Stimulated activated naive B cell treated with anti-CD40 and anti-IgM and Interleukin-4, amounts not matched to agents 10 μg/mL and 1 μg/mL and 100 μg/mL, for 72 hours (primary cell): ENCODE results near the gene SLC25A26.

Experiments used
- ATAC-seq, 2 donors: fragments of 150-1000 bp; cut with Tn5 transposase; replicated peaks; 2 replicates each; pipeline ENCODE4 v1.10.0; 2021; ENCODE audit warnings: moderate library complexity in 1 of 2
- DNase-seq: peaks from one replicate; pipeline ENCODE4 v3.0.0; 2021
- H3K27ac Mint-ChIP-seq: one replicate; pipeline ENCODE4 v1.8.0; 2022; ENCODE audit warnings: mild to moderate bottlenecking, mixed read lengths
- H3K27me3 Mint-ChIP-seq, 2 donors: one replicate each; pipeline ENCODE4 v1.8.0; 2022; ENCODE audit warnings: mixed read lengths in 2 of 2
- H3K36me3 Mint-ChIP-seq, 2 donors: one replicate each; pipeline ENCODE4 v1.8.0; 2022; ENCODE audit warnings: mixed read lengths in 2 of 2, mild to moderate bottlenecking in 1 of 2
- H3K4me1 Mint-ChIP-seq, 2 donors: one replicate each; pipeline ENCODE4 v1.8.0; 2022; ENCODE audit warnings: mixed read lengths in 2 of 2, mild to moderate bottlenecking in 1 of 2
- H3K4me3 Mint-ChIP-seq, 2 donors: one replicate each; pipeline ENCODE4 v1.8.0; 2022; ENCODE audit warnings: mild to moderate bottlenecking in 2 of 2, mixed read lengths in 2 of 2, moderate library complexity in 1 of 2
- H3K9me3 Mint-ChIP-seq, 2 donors: one replicate each; pipeline ENCODE4 v1.8.0; 2022; ENCODE audit warnings: mixed read lengths in 2 of 2, mild to moderate bottlenecking in 1 of 2

SLC25A26 gene

DNA sequence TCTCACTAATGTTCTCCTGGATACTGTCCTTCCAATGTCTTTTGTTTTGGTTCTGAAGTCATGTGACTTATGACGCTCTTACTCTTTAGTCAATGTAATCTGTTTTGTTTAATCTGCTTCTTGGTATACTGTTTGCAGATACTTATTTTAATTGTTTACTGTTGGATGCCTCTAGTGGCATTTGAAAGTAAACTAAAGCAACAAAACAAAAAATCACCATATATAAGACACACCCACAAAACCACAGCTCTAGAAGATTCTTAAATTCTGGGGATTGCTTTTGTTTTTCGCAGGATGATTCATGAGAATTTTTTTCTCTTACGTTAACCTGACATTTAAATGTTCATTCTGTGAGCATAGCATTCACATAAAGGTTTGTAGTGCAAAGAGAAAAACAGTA, 16.8 kb downstream of the SLC25A26 start:
- Mint-ChIP-seq H3K4me3 (no peak overlapping the region), H3K4me1 (peaks cover 11 to 32% of the 10 kb centered on the region in 2 donors), H3K36me3 (peaks cover 27 to 33% of the 10 kb centered on the region in 2 donors), H3K27me3 (no peaks in the 10 kb centered on the region), H3K9me3 (peaks cover 9 to 10% of the 10 kb centered on the region in 2 donors), H3K27ac (no peak overlapping the region)
- ATAC-seq (no peak), DNase-seq (no peak)

DNA sequence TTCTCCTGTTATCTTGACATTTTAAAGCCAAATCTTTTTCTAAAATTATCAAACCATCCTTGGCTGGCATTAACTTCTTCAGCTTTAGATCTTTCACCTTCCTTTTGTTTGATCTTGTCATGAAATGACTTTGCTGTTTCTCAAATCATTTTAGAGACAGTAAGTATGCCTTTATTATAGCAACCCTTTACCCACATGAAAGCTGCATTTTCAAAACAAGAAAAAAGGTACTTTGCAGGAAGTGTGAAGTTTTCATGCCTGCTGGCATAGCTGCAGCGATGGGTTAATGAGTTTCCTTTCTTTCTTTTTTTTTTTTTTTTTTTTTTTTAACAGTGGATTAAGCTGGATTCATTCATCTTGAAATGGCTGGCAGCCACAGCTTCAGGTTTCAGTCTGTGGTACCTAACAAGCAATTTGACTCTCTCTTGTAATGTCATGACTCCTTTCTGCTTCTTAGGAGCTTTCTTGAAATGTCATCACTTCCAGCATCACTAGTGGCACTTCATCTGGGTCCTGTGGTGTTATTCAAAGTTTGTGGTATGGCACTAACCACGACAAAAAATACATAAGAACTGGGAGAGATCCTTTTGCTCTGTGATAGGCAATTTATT, 18.8 kb downstream of the SLC25A26 start:
- peak; percentile 9 for DNase-seq
- Mint-ChIP-seq H3K36me3 (peaks cover 31 to 42% of the 10 kb centered on the region in 2 donors), H3K4me3 (no peak overlapping the region), H3K9me3 (peaks cover 9 to 10% of the 10 kb centered on the region in 2 donors), H3K4me1 (peaks cover 9 to 23% of the 10 kb centered on the region in 2 donors), H3K27me3 (no peaks in the 10 kb centered on the region), H3K27ac (peak overlapping the region; percentile 47)
- ATAC-seq, result peak; percentile 96 to 97

DNA sequence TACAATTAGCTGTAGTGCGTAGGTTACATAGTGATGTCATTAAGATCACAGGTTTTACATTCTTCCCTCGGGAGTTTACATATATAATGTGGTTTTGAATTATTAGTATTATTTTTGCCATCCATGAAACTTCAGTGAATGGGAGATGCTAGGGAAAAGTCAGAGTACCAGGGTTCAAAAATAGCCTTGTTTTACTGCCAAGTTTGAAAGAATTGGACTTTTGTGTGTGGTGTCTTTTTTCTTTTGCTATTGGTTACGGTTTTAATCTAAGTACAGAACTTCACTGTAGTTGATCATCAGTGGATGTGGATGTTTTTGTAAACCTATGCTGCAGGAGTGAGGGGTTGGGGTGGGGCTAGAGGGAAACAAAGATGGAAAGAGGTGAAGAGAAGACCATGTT, 20.7 kb downstream of the SLC25A26 start:
- ATAC-seq (no peak), DNase-seq (no peak)
- H3K27me3 Mint-ChIP-seq, result no peaks in the 10 kb centered on the region
- no peak overlapping the region for H3K4me3 Mint-ChIP-seq
- H3K9me3 Mint-ChIP-seq, result peaks cover 9 to 10% of the 10 kb centered on the region in 2 donors
- H3K27ac Mint-ChIP-seq, result no peak overlapping the region
- peaks cover 9 to 23% of the 10 kb centered on the region in 2 donors for H3K4me1 Mint-ChIP-seq
- peaks cover 36 to 50% of the 10 kb centered on the region in 2 donors for H3K36me3 Mint-ChIP-seq

DNA sequence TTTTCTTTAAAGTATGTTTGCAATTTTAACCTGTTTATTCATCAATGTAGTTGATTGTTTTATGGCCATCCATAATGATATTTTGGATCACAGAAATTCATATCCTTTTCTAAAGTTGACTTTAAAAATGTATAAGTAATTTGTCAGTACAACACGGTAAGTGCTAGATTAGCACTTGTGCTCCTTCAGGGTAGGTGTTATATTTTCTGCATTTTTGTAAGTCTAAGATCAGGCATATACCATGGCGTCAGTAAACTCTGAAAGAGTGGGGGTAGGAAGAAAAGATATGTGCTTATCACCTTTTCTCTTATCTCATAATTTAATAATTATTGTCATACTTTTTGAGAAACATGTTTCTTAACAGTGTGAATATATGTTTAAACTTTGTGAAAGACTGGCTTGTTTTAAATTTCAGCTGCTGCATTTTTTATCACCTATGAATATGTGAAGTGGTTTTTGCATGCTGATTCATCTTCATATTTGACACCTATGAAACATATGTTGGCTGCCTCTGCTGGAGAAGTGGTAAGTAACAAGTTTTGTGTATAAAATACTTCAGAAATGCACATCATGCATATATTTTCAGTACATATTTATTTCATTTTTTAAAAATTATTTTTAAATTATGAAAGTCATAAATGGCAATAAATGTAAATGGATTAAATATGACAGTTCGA, 22.1 kb downstream of the SLC25A26 start:
- no peak for DNase-seq
- Mint-ChIP-seq H3K27ac (no peak overlapping the region), H3K36me3 (peaks cover 30 to 43% of the 10 kb centered on the region in 2 donors), H3K27me3 (no peaks in the 10 kb centered on the region), H3K4me1 (peaks cover 9 to 18% of the 10 kb centered on the region in 2 donors), H3K4me3 (no peak overlapping the region), H3K9me3 (peaks cover 9 to 10% of the 10 kb centered on the region in 2 donors)
- no peak for ATAC-seq

DNA sequence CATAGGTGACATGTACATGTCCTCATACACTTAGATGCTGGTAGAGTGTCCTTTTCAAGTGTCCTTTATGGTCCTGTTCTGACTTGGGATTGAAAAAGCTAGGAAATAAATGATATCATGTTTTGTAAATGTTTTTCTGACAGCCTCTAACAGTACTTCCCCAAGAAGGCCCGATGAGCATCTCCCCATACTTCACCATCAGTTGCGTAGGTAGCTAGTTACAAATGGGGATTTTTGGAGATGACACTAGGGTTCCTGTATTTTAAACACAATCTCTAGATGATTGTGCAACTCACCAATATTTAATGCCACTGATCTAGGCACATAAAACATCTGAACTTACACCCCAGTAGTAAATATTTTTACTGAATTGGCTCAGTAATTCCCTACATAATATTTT, 27.8 kb downstream of the SLC25A26 start:
- no peak for DNase-seq
- H3K4me3 Mint-ChIP-seq, result no peak overlapping the region
- peaks cover 10 to 34% of the 10 kb centered on the region in 2 donors for H3K36me3 Mint-ChIP-seq

DNA sequence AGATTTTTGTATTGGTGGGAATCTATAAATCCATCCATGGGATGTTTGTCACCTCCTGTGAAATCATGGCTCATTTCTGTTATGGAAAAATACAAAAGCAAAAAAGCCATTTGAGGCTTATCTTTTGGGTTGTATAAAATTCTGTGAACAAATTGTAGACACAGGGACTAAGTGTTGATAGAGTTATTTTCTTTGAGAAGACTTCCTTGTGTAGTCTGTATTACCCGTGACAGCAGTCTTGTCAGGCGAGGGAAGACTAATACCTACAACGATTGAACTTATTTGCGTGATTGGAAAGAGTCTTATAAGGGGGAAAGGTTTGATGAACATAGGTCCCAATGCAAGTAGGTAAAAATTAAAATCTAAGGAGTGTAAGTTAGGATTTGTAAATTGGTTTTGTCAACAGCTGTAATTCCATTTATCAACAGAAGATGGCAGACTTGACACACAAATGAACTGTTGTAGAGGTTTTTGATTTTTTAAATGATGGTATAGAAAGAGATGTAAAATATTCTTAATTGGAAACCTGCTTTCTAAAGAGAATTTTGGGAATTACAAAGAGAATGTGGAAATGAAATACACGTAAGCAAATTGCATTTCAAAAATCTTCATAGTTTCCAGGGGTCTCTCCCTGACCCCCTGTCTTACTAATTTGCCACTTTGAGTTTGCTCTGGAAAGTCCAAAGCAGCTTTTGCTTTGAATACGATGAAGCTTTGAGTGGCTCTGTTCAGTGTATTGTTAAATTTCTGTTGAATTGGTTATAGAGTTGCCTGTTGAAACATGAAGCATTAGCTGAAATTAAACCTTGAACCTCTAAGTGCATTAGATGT, 33.2 kb downstream of the SLC25A26 start:
- no peak overlapping the region for H3K27ac Mint-ChIP-seq
- no peaks in the 10 kb centered on the region for H3K27me3 Mint-ChIP-seq
- DNase-seq (no peak), ATAC-seq (peak in 1 of 2 donors; percentile 38)
- H3K9me3 Mint-ChIP-seq, result no peaks in the 10 kb centered on the region
- peaks cover 11 to 35% of the 10 kb centered on the region in 2 donors for H3K36me3 Mint-ChIP-seq
- H3K4me1 Mint-ChIP-seq, result peaks cover 9 to 28% of the 10 kb centered on the region in 2 donors
- H3K4me3 Mint-ChIP-seq, result no peak overlapping the region

More for the DNA sequence above, 27.8 kb downstream of the SLC25A26 start:
- ATAC-seq, result no peak
- H3K4me1 Mint-ChIP-seq, result no peaks in the 10 kb centered on the region
- H3K27ac Mint-ChIP-seq, result no peak overlapping the region
- no peaks in the 10 kb centered on the region for H3K27me3 Mint-ChIP-seq
- H3K9me3 Mint-ChIP-seq, result no peaks in the 10 kb centered on the region

DNA sequence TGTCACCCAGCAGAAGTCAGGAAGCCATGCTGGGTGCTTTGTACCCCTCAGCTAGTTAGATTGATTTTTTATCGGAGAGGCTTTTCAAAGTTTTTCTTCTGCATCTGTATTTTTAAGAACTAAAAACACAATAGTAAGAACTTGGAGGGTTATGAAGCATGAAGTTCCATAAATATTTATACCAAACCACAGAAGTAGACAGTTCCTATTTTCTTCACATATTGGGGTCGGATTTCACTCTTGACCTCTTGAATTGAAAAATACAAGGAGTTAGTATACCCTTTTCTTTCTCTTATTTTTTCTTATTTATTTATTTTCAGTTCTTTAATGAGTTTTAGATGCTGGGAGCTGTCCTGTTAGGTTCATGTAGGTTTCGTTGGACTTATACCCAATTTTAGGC, 35.1 kb downstream of the SLC25A26 start:
- peaks cover 9 to 28% of the 10 kb centered on the region in 2 donors for H3K4me1 Mint-ChIP-seq
- peak in 1 of 2 donors; percentile 23 for ATAC-seq
- H3K27ac Mint-ChIP-seq, result no peak overlapping the region

DNA sequence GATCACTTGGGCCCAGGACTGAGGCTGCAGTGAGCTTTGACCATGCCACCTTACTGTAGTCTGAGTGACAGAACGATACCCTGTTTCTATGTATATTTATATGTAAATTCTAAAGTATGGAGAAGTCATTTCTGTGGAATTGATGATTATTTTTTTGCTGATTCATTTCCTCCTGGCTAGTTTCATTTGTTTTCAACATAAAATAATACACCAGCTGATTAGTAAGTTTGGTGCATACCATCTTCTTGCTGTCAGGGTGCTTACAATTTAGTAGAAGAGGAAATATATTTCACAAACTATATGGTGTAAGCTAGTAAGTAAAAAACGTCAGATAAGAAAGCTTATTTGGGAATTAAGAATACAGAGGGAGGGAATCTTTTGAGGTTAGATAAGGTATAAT, 36.0 kb downstream of the SLC25A26 start:
- Mint-ChIP-seq H3K4me1 (peaks cover 9 to 28% of the 10 kb centered on the region in 2 donors), H3K27me3 (no peaks in the 10 kb centered on the region), H3K9me3 (no peaks in the 10 kb centered on the region), H3K4me3 (no peak overlapping the region), H3K36me3 (peaks cover 14 to 36% of the 10 kb centered on the region in 2 donors), H3K27ac (no peak overlapping the region)
- DNase-seq, result no peak
- ATAC-seq, result no peak

More for the DNA sequence above, 35.1 kb downstream of the SLC25A26 start:
- H3K9me3 Mint-ChIP-seq, result no peaks in the 10 kb centered on the region
- no peaks in the 10 kb centered on the region for H3K27me3 Mint-ChIP-seq
- H3K4me3 Mint-ChIP-seq, result no peak overlapping the region
- peaks cover 14 to 40% of the 10 kb centered on the region in 2 donors for H3K36me3 Mint-ChIP-seq
- no peak for DNase-seq

DNA sequence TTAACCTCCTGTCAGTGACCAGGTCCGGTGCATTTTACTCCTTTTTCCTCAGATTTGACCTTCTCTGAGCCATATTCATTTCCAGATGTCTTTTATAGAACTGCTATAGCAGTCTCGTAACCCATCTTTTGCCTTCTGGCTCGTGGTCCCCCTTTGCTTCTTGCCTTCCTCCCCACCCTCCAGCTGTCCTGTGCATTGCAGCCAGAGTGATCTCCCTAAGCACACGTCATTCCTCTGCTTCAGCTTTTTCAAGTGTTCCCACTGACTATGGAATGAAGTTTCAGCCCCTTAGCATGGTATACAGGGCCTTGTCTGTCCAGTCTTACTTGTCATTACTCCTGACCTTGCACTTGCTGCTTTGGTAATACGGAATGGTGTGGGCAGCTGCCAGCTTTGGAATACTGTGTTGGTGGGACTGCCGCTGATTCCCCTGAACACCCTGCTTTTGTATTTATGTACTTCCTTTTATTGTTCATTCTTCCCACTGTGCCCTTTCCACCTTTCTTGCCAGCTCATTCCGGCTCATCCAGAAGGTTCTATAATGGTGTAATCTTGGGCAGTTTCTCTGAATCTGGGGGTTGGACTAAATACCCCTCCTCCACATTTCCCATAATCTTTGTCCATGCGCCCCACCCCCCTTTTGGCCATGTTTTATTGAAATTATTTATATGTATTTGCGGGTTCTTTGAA, 38.9 kb downstream of the SLC25A26 start:
- DNase-seq, result no peak
- Mint-ChIP-seq H3K27me3 (no peaks in the 10 kb centered on the region), H3K9me3 (no peaks in the 10 kb centered on the region), H3K4me1 (peaks cover 7 to 18% of the 10 kb centered on the region in 2 donors), H3K36me3 (peaks cover 15 to 39% of the 10 kb centered on the region in 2 donors), H3K27ac (peak overlapping the region; percentile 16), H3K4me3 (no peak overlapping the region)
- ATAC-seq, result no peak

DNA sequence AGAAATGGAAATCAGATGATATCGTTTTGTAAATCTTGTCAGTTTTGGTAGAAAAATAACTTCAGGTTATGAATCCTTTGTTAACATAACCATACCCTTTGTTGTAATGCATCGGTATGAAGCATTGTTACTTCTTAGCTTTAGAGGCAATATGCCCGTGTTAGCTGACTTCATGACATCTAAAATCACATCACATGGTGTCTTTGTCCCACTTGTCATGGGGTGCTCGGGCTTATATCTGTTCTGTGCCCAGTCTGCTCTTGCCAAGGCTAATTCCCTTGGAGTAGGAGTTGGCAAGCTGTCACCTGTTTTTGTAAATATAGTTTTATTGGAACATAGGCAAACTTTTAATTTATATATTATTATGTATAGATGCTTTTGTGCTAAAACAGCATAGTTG, 39.6 kb downstream of the SLC25A26 start:
- ATAC-seq (no peak), DNase-seq (no peak)
- Mint-ChIP-seq H3K4me3 (no peak overlapping the region), H3K27me3 (no peaks in the 10 kb centered on the region), H3K9me3 (no peaks in the 10 kb centered on the region), H3K27ac (no peak overlapping the region), H3K36me3 (peaks cover 15 to 39% of the 10 kb centered on the region in 2 donors), H3K4me1 (peaks cover 7 to 11% of the 10 kb centered on the region in 2 donors)

DNA sequence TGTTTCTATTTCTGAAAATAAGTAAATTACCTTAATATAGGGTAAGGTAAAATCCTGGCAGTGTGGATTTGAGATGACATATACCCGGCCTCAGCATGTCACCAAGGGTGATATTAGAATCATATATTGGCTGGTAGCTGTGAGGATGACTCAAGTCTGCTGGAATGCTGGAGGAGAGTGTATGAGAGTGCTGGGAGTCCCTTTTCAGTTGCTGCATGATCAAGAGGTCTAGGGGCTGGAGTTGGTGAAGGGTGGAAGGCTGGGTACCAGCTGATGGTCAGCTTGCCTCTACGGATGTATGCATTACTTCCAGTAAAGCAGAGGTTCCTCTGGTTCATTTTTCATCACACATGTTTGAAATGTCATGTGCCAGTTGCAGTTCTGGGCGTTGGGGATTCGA, 40.6 kb downstream of the SLC25A26 start:
- DNase-seq, result no peak
- Mint-ChIP-seq H3K9me3 (no peaks in the 10 kb centered on the region), H3K4me3 (no peak overlapping the region), H3K4me1 (peaks cover 3 to 8% of the 10 kb centered on the region in 2 donors), H3K27me3 (no peaks in the 10 kb centered on the region), H3K27ac (no peak overlapping the region), H3K36me3 (peaks cover 15 to 39% of the 10 kb centered on the region in 2 donors)
- ATAC-seq, result no peak

DNA sequence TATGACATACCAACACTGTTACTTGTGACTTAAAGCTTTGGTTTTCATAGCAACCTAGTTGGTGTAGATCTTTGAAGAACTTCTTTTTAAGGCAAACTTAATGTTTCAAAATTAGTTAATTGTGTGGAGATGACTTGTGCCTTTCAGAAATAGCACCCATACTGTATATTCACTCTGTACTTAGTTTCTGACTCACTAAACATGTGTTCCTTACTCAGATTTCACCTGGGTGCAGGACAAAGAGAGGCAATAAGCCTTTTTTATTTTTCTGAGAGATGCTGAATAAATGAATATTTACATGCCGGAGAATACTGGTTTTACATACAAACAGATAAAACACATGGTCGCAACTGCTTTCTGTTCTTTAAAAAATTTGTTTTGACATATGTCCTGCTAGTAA, 44.8 kb downstream of the SLC25A26 start:
- peaks cover 0 to 3% of the 10 kb centered on the region in 2 donors for H3K9me3 Mint-ChIP-seq
- ATAC-seq (no peak), DNase-seq (no peak)
- peaks cover 23 to 49% of the 10 kb centered on the region in 2 donors for H3K36me3 Mint-ChIP-seq
- H3K27me3 Mint-ChIP-seq, result no peaks in the 10 kb centered on the region
- no peak overlapping the region for H3K27ac Mint-ChIP-seq
- H3K4me1 Mint-ChIP-seq, result peaks cover 21 to 26% of the 10 kb centered on the region in 2 donors
- H3K4me3 Mint-ChIP-seq, result no peak overlapping the region

DNA sequence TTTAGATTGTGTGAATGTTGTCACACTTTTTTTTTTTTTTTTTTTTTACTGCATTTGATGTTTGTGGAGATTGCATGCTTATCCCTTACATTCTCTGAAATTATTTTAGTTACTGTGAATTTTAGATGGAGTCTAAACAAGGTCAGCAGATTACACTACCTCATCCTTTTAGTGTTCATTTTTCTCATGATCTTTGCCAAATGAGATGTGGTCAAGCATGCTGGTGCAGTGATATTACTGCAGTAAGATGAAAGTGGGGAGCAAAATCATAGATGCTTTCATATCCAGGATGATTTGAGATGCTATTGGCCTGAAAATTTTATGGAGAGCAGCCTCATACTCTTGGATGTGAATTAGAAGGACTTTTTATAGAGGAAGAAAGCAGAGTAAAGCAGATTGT, 45.8 kb downstream of the SLC25A26 start:
- DNase-seq (no peak), ATAC-seq (no peak)
- Mint-ChIP-seq H3K4me3 (no peak overlapping the region), H3K4me1 (peaks cover 21 to 26% of the 10 kb centered on the region in 2 donors), H3K9me3 (peaks cover 0 to 3% of the 10 kb centered on the region in 2 donors), H3K36me3 (peaks cover 29 to 53% of the 10 kb centered on the region in 2 donors), H3K27me3 (no peaks in the 10 kb centered on the region), H3K27ac (no peak overlapping the region)

DNA sequence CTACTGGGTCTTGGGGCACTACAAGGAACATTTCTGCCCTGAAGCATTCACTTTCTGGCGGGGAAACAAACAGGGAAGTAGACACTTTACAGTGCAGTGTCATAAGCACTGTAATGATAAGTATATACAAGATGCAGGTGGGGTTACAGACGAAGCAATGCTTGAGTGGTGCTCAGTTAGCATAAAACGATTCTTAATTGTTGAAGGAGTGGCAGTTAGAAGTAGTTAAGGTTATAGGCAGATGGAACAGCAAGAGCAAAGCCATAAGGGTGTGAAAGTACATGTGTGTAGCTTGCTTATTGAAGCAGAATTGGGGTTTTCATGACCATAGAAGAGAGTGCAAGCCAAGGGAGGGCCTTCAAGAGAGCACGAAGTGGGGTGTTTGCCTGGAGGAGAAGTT, 46.2 kb downstream of the SLC25A26 start:
- DNase-seq (no peak), ATAC-seq (peak; percentile 97)
- Mint-ChIP-seq H3K27ac (no peak overlapping the region), H3K4me1 (peaks cover 21 to 26% of the 10 kb centered on the region in 2 donors), H3K9me3 (peaks cover 0 to 3% of the 10 kb centered on the region in 2 donors), H3K27me3 (no peaks in the 10 kb centered on the region), H3K4me3 (no peak overlapping the region), H3K36me3 (peaks cover 30 to 53% of the 10 kb centered on the region in 2 donors)
